ENCODE data around the gene SMYD5. TPM values are rescaled to one million over a fixed set of nuclear protein-coding genes. Genes with fewer than 3 reads are reported as not detected.

SMYD5 gene
- total RNA-seq, 1 experiment from 2014 or later = 37.4 TPM

DNA sequence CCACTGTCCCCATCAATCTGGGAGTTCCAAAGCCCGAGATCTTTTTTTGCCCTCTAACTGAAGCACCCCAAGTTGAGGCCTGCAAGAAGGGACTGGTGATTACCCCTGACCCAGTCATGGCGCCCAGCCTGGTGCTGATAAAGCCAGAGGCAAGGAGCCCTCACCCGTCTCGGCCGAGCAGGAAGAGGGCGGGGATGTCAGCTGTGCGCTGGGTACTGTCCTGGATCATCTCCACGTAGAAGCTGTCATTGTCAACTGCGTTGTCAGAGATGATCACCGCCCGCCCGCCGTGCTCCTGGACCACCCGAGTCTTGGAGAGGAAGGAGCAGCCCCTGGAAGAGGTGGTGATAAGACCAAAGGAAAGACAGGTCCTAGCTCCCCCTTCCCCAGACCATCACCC is 14.6 kb downstream of the SMYD5 start:
- H3K4me3 ChIP-seq (replicated peaks in 1 of 2; ENCODE audit: low read depth in 1 of 2, low read length in 2 of 2) = no peak overlapping the region
- no peaks in the 10 kb centered on the region for H4K20me1 ChIP-seq (ENCODE audit: insufficient read depth)
- intact Hi-C loops (cut with micrococcal nuclease) = no loop called here
- H3K4me1 ChIP-seq (ENCODE audit: control insufficient read depth in 1 of 2, insufficient read depth in 2 of 2, low read length in 2 of 2) = peaks cover 5 to 11% of the 10 kb centered on the region in 2 experiments; a peak in 3 of 4 replicates
- BruUV-seq (replicated peaks) = no TSS peak
- TF ChIP-seq POLR2A (IDR thresholded peaks at IDR 0.05; ENCODE audit: borderline replicate concordance, extremely low read depth, insufficient read depth, insufficient read length) (no peak), SIN3A (IDR thresholded peaks at IDR 0.05; ENCODE audit: low read depth) (no peak), RAD21 (IDR thresholded peaks at IDR 0.05; ENCODE audit: low read depth) (no peak), SRF (IDR thresholded peaks at IDR 0.05; ENCODE audit: low read depth) (no peak), TCF7L2 (IDR thresholded peaks at IDR 0.05; ENCODE audit: borderline replicate concordance, extremely low read depth, insufficient read depth, insufficient read length) (no peak), EZH2phosphoT487 (IDR thresholded peaks at IDR 0.05; ENCODE audit: borderline replicate concordance) (no peak), CEBPB (IDR thresholded peaks at IDR 0.05; ENCODE audit: low read depth) (no peak), EGR1 (IDR thresholded peaks at IDR 0.05; ENCODE audit: low read depth) (no peak), POLR2AphosphoS5 (IDR thresholded peaks at IDR 0.05; ENCODE audit: low read depth, low read length) (no peak), SP1 (IDR thresholded peaks at IDR 0.05; ENCODE audit: low read depth) (no peak), CBX3 (IDR thresholded peaks at IDR 0.05; ENCODE audit: low read depth) (no peak), ZFX (IDR thresholded peaks at IDR 0.05) (no peak), ELF1 (IDR thresholded peaks at IDR 0.05; ENCODE audit: borderline replicate concordance, low read depth) (no peak)
- TF ChIP-seq, protein P1, sequence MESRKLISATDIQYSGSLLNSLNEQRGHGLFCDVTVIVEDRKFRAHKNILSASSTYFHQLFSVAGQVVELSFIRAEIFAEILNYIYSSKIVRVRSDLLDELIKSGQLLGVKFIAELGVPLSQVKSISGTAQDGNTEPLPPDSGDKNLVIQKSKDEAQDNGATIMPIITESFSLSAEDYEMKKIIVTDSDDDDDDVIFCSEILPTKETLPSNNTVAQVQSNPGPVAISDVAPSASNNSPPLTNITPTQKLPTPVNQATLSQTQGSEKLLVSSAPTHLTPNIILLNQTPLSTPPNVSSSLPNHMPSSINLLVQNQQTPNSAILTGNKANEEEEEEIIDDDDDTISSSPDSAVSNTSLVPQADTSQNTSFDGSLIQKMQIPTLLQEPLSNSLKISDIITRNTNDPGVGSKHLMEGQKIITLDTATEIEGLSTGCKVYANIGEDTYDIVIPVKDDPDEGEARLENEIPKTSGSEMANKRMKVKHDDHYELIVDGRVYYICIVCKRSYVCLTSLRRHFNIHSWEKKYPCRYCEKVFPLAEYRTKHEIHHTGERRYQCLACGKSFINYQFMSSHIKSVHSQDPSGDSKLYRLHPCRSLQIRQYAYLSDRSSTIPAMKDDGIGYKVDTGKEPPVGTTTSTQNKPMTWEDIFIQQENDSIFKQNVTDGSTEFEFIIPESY (IDR thresholded peaks at IDR 0.05; ENCODE audit: extremely low read depth, insufficient replicate concordance, low read length) = no peak
- TF ChIP-seq, protein P2, sequence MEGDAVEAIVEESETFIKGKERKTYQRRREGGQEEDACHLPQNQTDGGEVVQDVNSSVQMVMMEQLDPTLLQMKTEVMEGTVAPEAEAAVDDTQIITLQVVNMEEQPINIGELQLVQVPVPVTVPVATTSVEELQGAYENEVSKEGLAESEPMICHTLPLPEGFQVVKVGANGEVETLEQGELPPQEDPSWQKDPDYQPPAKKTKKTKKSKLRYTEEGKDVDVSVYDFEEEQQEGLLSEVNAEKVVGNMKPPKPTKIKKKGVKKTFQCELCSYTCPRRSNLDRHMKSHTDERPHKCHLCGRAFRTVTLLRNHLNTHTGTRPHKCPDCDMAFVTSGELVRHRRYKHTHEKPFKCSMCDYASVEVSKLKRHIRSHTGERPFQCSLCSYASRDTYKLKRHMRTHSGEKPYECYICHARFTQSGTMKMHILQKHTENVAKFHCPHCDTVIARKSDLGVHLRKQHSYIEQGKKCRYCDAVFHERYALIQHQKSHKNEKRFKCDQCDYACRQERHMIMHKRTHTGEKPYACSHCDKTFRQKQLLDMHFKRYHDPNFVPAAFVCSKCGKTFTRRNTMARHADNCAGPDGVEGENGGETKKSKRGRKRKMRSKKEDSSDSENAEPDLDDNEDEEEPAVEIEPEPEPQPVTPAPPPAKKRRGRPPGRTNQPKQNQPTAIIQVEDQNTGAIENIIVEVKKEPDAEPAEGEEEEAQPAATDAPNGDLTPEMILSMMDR (IDR thresholded peaks at IDR 0.05 in 2 of 3, conservative IDR thresholded peaks at IDR 0.05 in 1 of 3; ENCODE audit: borderline replicate concordance in 1 of 3, insufficient read depth in 1 of 3, low read depth in 2 of 3, low read length in 2 of 3) = no peak
- TF ChIP-seq, protein P3, sequence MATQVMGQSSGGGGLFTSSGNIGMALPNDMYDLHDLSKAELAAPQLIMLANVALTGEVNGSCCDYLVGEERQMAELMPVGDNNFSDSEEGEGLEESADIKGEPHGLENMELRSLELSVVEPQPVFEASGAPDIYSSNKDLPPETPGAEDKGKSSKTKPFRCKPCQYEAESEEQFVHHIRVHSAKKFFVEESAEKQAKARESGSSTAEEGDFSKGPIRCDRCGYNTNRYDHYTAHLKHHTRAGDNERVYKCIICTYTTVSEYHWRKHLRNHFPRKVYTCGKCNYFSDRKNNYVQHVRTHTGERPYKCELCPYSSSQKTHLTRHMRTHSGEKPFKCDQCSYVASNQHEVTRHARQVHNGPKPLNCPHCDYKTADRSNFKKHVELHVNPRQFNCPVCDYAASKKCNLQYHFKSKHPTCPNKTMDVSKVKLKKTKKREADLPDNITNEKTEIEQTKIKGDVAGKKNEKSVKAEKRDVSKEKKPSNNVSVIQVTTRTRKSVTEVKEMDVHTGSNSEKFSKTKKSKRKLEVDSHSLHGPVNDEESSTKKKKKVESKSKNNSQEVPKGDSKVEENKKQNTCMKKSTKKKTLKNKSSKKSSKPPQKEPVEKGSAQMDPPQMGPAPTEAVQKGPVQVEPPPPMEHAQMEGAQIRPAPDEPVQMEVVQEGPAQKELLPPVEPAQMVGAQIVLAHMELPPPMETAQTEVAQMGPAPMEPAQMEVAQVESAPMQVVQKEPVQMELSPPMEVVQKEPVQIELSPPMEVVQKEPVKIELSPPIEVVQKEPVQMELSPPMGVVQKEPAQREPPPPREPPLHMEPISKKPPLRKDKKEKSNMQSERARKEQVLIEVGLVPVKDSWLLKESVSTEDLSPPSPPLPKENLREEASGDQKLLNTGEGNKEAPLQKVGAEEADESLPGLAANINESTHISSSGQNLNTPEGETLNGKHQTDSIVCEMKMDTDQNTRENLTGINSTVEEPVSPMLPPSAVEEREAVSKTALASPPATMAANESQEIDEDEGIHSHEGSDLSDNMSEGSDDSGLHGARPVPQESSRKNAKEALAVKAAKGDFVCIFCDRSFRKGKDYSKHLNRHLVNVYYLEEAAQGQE (IDR thresholded peaks at IDR 0.05; ENCODE audit: low read depth) = no peak
- H3K27ac ChIP-seq (ENCODE audit: low read depth, low read length) = no peak overlapping the region
- ATAC-seq = no peak
- no peak for DNase-seq (ENCODE audit: low read depth, low spot score)
- no peak overlapping the region for H2AFZ ChIP-seq (ENCODE audit: low read depth, low read length, poor library complexity, severe bottlenecking)
- CTCF ChIA-PET = no interaction called here
- RAD21 ChIA-PET (ENCODE audit: low non-redundant PET in 1 of 2, low total read pairs in 2 of 2, uncharacterized antibody in 2 of 2, unreplicated experiment in 2 of 2) = no interaction called here
- peaks cover 0 to 7% of the 10 kb centered on the region in 2 experiments; a peak in 1 of 4 replicates for H3K36me3 ChIP-seq (ENCODE audit: control insufficient read depth in 1 of 2, insufficient read depth in 2 of 2, low read length in 2 of 2)
- H3K9ac ChIP-seq (ENCODE audit: low read length) = no peak overlapping the region
- no peak overlapping the region for H3K4me2 ChIP-seq (ENCODE audit: low read length)
- H3K79me2 ChIP-seq (ENCODE audit: insufficient read depth, low read length) = no peaks in the 10 kb centered on the region
- no peaks in the 10 kb centered on the region for H3K9me2 ChIP-seq (ENCODE audit: insufficient read depth)
- H3K27me3 ChIP-seq (ENCODE audit: insufficient read depth, low read length) = no peaks in the 10 kb centered on the region
- POLR2A ChIA-PET = no interaction called here
- no peaks in the 10 kb centered on the region for H3K9me3 ChIP-seq (ENCODE audit: control insufficient read depth in 1 of 2, insufficient read depth in 1 of 2, low read depth in 1 of 2, low read length in 2 of 2)
